Fibroblast of the conjunctiva (primary cell): ENCODE data around the gene UBN1.
A peak's percentile ranks its signal among the peaks of the same experiment; 100 is the strongest.
"Not testable (repeated sequence)": the region's sequence is repeated elsewhere in the genome, so short reads cannot be mapped to it uniquely, and the experiment has no call there.

Experiments
- DNase-seq: peaks from one replicate; pipeline ENCODE4 v3.0.0-alpha.2; 2010; ENCODE audit warnings: low read depth

UBN1 gene

GRCh38 chr16:4904942-4905615 is 57.8 kb downstream of the UBN1 start:
- no peak for DNase-seq

GRCh38 chr16:4908854-4909401 is 61.6 kb downstream of the UBN1 start:
- no peak for DNase-seq

- no peak for DNase-seq
Measured at GRCh38 chr16:4909825-4910224, 62.5 kb downstream of the UBN1 start.

GRCh38 chr16:4910828-4911227 is 63.5 kb downstream of the UBN1 start:
- no peak for DNase-seq

- no peak for DNase-seq
Measured at GRCh38 chr16:4911970-4912386, 64.7 kb downstream of the UBN1 start.

- no peak for DNase-seq
Measured at GRCh38 chr16:4913130-4913773, 66.0 kb downstream of the UBN1 start.

- no peak for DNase-seq
Measured at GRCh38 chr16:4913774-4914525, 66.7 kb downstream of the UBN1 start.

- DNase-seq, result no peak
Measured at GRCh38 chr16:4914528-4915225, 67.4 kb downstream of the UBN1 start.

GRCh38 chr16:4915226-4915761 is 68.0 kb downstream of the UBN1 start:
- DNase-seq, result peak; percentile 68

GRCh38 chr16:4917117-4917516 is 69.8 kb downstream of the UBN1 start:
- DNase-seq, result no peak

GRCh38 chr16:4918781-4919251 is 71.5 kb downstream of the UBN1 start:
- no peak for DNase-seq

- no peak for DNase-seq
Measured at GRCh38 chr16:4920826-4921225, 73.5 kb downstream of the UBN1 start.

- no peak for DNase-seq
Measured at GRCh38 chr16:4922721-4923342, 75.6 kb downstream of the UBN1 start.

GRCh38 chr16:4923853-4924252 is 76.6 kb downstream of the UBN1 start:
- DNase-seq, result no peak

- no peak for DNase-seq
Measured at GRCh38 chr16:4924593-4925292, 77.5 kb downstream of the UBN1 start.

- no peak for DNase-seq
Measured at GRCh38 chr16:4925293-4925607, 78.0 kb downstream of the UBN1 start.

GRCh38 chr16:4925791-4926190 is 78.5 kb downstream of the UBN1 start:
- no peak for DNase-seq

- DNase-seq, result no peak
Measured at GRCh38 chr16:4926928-4927327, 79.6 kb downstream of the UBN1 start.

GRCh38 chr16:4927661-4928060 is 80.4 kb downstream of the UBN1 start:
- DNase-seq, result no peak

- DNase-seq, result no peak
Measured at GRCh38 chr16:4928227-4928626, 80.9 kb downstream of the UBN1 start.

- not testable (repeated sequence) for DNase-seq
Measured at GRCh38 chr16:4929619-4930018, 82.3 kb downstream of the UBN1 start.
